DOHH2 (cell line): ENCODE results near the gene JRKL.
"Not testable (repeated sequence)": the region's sequence is repeated elsewhere in the genome, so short reads cannot be mapped to it uniquely, and the experiment has no call there.

Experiments used
- H3F3A ChIP-seq: fragments of 200-600 bp; sonication (generic), shearing (Covaris generic); 2 replicates; pipeline ENCODE4 v1.6.0; 2016; ENCODE audit warnings: antibody characterized with exemption, mild to moderate bottlenecking; ENCODE audit not compliant: control insufficient read depth, insufficient read depth
- H3K27ac ChIP-seq: fragments of 200-600 bp; sonication (generic); 2 replicates; pipeline ENCODE4 v1.5.1; 2014; ENCODE audit warnings: low read depth, mild to moderate bottlenecking, low read length, moderate library complexity
- H3K27me3 ChIP-seq: fragments of 200-600 bp; sonication (generic); 2 replicates; pipeline ENCODE4 v1.6.1; 2014; ENCODE audit warnings: mild to moderate bottlenecking, low read length, mixed read lengths; ENCODE audit not compliant: control insufficient read depth
- H3K36me3 ChIP-seq: fragments of 200-600 bp; sonication (generic); 2 replicates; pipeline ENCODE4 v1.6.1; 2014; ENCODE audit warnings: mild to moderate bottlenecking, low read length, moderate library complexity, mixed read lengths; ENCODE audit not compliant: control insufficient read depth
- H3K4me1 ChIP-seq: fragments of 200-600 bp; sonication (generic); 2 replicates; pipeline ENCODE4 v1.6.1; 2014; ENCODE audit warnings: mild to moderate bottlenecking, low read length, mixed read lengths; ENCODE audit not compliant: control insufficient read depth
- H3K4me2 ChIP-seq: fragments of 200-600 bp; sonication (generic); 2 replicates; pipeline ENCODE4 v1.6.0; 2014; ENCODE audit warnings: mild to moderate bottlenecking, low read length, moderate library complexity
- H3K4me3 ChIP-seq: fragments of 200-600 bp; sonication (generic); 2 replicates; pipeline ENCODE4 v1.5.1; 2014; ENCODE audit warnings: mild to moderate bottlenecking, low read length, mixed read lengths
- H3K79me2 ChIP-seq: fragments of 200-600 bp; sonication (generic); 2 replicates; pipeline ENCODE4 v1.6.1; 2014; ENCODE audit warnings: mild to moderate bottlenecking, low read length, mixed read lengths; ENCODE audit not compliant: control insufficient read depth
- H3K9me2 ChIP-seq: fragments of 200-600 bp; sonication (generic); replicated peaks from 2 replicates; pipeline ENCODE4 v1.6.1; 2014; ENCODE audit warnings: mild to moderate bottlenecking, low read length, mixed read lengths; ENCODE audit not compliant: control insufficient read depth
- H3K9me3 ChIP-seq: fragments of 200-600 bp; sonication (generic); 2 replicates; pipeline ENCODE4 v1.6.1; 2014; ENCODE audit warnings: antibody characterized with exemption, low read length, mixed read lengths; ENCODE audit not compliant: control insufficient read depth, insufficient read depth
- H4K20me1 ChIP-seq: fragments of 200-600 bp; sonication (generic); 2 replicates; pipeline ENCODE4 v1.6.0; 2014; ENCODE audit warnings: low read depth, mild to moderate bottlenecking, antibody characterized with exemption, low read length, moderate library complexity; ENCODE audit not compliant: control insufficient read depth, insufficient read depth
- EZH2phosphoT487 ChIP-seq: fragments of 200-600 bp; sonication (generic); IDR thresholded peaks from 2 replicates; pipeline ENCODE4 v1.6.1; 2017; ENCODE audit warnings: borderline replicate concordance, mild to moderate bottlenecking, antibody characterized with exemption, low read length, moderate library complexity, mixed read lengths
- TF ChIP-seq, protein P1 (sequence below): fragments of 200-600 bp; sonication (generic); IDR thresholded peaks from one replicate; pipeline ENCODE4 v1.5.1; 2014; ENCODE audit warnings: antibody characterized with exemption, mild to moderate bottlenecking, low read depth, low read length; ENCODE audit not compliant: poor library complexity, severe bottlenecking

The JRKL gene

DNA sequence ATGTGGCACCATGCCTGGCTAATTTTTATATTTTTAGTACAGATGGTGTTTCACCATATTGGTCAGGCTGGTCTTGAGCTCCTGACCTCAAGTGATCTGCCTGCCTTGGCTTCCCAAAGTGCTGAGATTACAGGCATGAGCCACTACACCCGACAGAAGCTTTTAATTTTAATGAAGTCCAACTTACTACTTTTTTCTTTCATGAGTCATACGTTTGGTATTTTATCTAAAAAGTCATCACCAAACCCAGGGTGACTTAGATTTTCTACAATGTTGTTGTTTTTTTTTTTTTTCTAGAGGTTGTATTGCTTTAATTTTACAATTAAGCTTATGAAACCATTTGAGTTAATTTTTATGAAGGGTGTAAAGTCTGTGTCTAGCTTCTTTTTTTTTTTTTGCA lies 34.9 kb downstream of the JRKL start:
- H3K9me3 ChIP-seq: no peaks in the 10 kb centered on the region
- peaks cover 18% of the 10 kb centered on the region for H3K27me3 ChIP-seq
- no peaks in the 10 kb centered on the region for H3K36me3 ChIP-seq
- TF ChIP-seq, protein P1, sequence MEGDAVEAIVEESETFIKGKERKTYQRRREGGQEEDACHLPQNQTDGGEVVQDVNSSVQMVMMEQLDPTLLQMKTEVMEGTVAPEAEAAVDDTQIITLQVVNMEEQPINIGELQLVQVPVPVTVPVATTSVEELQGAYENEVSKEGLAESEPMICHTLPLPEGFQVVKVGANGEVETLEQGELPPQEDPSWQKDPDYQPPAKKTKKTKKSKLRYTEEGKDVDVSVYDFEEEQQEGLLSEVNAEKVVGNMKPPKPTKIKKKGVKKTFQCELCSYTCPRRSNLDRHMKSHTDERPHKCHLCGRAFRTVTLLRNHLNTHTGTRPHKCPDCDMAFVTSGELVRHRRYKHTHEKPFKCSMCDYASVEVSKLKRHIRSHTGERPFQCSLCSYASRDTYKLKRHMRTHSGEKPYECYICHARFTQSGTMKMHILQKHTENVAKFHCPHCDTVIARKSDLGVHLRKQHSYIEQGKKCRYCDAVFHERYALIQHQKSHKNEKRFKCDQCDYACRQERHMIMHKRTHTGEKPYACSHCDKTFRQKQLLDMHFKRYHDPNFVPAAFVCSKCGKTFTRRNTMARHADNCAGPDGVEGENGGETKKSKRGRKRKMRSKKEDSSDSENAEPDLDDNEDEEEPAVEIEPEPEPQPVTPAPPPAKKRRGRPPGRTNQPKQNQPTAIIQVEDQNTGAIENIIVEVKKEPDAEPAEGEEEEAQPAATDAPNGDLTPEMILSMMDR: no peak
- no peak for TF ChIP-seq EZH2phosphoT487
- H3F3A ChIP-seq: no peaks in the 10 kb centered on the region
- no peak overlapping the region for H3K27ac ChIP-seq
- H3K79me2 ChIP-seq: no peaks in the 10 kb centered on the region
- H3K4me2 ChIP-seq: no peak overlapping the region
- no peak overlapping the region for H3K4me3 ChIP-seq
- no peaks in the 10 kb centered on the region for H3K4me1 ChIP-seq
- no peaks in the 10 kb centered on the region for H4K20me1 ChIP-seq
- H3K9me2 ChIP-seq: no peaks in the 10 kb centered on the region

DNA sequence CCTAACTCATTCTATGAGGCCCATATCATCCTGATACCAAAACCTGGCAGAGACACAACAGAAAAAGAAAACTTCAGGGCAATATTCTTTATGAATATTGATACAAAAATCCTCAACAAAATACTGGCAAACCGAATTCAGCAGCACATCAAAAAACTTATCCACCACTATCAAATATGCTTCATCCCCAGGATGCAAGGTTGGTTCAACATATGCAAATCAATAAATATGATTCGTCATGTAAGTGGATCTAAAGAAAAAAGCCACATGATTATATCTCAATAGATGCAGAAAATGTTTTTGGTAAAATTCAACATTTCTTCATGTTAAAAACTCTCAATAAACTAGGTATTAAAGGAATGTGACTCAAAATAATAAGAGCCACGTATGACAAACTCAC lies 40.9 kb downstream of the JRKL start:
- Histone ChIP-seq H3K36me3 (no peaks in the 10 kb centered on the region), H3K4me1 (no peaks in the 10 kb centered on the region), H3K9me2 (no peaks in the 10 kb centered on the region), H3K9me3 (no peaks in the 10 kb centered on the region), H3K79me2 (no peaks in the 10 kb centered on the region), H3F3A (no peaks in the 10 kb centered on the region), H3K4me3 (no peak overlapping the region), H3K27me3 (no peaks in the 10 kb centered on the region; the same call in 1 of the 2 replicates), H3K27ac (no peak overlapping the region), H3K4me2 (no peak overlapping the region), H4K20me1 (no peaks in the 10 kb centered on the region)
- no peak for TF ChIP-seq EZH2phosphoT487
- TF ChIP-seq, protein P1: no peak

DNA sequence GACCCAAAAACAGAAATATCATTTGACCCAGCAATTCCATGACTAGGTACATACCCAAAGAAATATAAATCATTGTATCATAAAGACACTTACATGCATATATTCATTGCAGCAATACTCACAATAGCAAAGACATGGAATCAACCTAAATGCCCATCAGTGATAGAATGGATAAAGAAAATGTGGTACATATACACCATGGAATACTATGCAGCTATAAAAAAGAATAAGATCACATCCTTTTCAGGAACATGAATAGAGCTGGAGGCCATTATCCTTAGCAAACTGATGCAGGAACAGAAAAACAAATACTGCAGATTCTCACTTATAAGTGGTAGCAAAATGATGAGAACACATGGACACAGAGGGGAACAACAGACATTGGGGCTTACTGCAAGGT lies 42.8 kb downstream of the JRKL start:
- not testable (repeated sequence) for H3K4me2 ChIP-seq, H4K20me1 ChIP-seq, H3K36me3 ChIP-seq, H3K4me1 ChIP-seq, H3K79me2 ChIP-seq, H3K9me2 ChIP-seq, H3F3A ChIP-seq, H3K9me3 ChIP-seq, H3K4me3 ChIP-seq, H3K27ac ChIP-seq, H3K27me3 ChIP-seq
